Gastroesophageal sphincter (tissue), 3 donors: ENCODE measurements around the gene CCDC187.

Experiments used
- CTCF ChIP-seq, 4 experiments: fragments of 200-600 bp in 2 of 4; fragments of 450-650 bp in 2 of 4; sonication (generic) in 1 of 4; IDR thresholded peaks; one replicate each; pipeline ENCODE4 v1.5.1; 2017 to 2019; ENCODE audit warnings: antibody characterized with exemption in 4 of 4, mild to moderate bottlenecking in 2 of 4, moderate library complexity in 2 of 4
- POLR2A ChIP-seq, 2 donors: fragments of 450-650 bp; IDR thresholded peaks; one replicate each; pipeline ENCODE4 v1.6.1; 2017; ENCODE audit warnings: antibody characterized with exemption in 2 of 2, mild to moderate bottlenecking in 2 of 2, moderate library complexity in 1 of 2
- POLR2AphosphoS5 ChIP-seq: sonication (generic); formaldehyde crosslinking; IDR thresholded peaks from one replicate; pipeline ENCODE4 v1.6.1; 2017; ENCODE audit warnings: antibody characterized with exemption

GRCh38 chr9:136314056-136314416 is 10.1 kb upstream of the CCDC187 start:
- no peak for TF ChIP-seq CTCF (IDR thresholded peaks at IDR 0.05)
- no peak for TF ChIP-seq POLR2AphosphoS5
- TF ChIP-seq POLR2A (IDR thresholded peaks at IDR 0.05): no peak
